GM13977 (cell line): ENCODE results near the gene SYT17.

Experiments used
- DNase-seq: peaks from one replicate; pipeline ENCODE4 v3.0.0; 2012; ENCODE audit warnings: low spot score
- CTCF ChIP-seq: IDR thresholded peaks from 2 replicates; pipeline ENCODE4 v1.5.1; 2012; ENCODE audit warnings: mild to moderate bottlenecking, control low read depth; ENCODE audit not compliant: insufficient read depth; ENCODE audit errors: extremely low read depth, missing control alignments
- in situ Hi-C: fragments of 300-500 bp; cut with MboI; formaldehyde crosslinking; loops from one replicate; pipeline ENCODE4 v1.12.0; 2022; ENCODE audit warnings: low sequenced_read_pairs, low pct_unique_long_range_greater_than_20kb, mixed read lengths, inconsistent platforms; ENCODE audit not compliant: unreplicated experiment

Gene SYT17

GRCh38 chr16:19219836-19220235 is 51.8 kb downstream of the SYT17 start:
- no peak for TF ChIP-seq CTCF
- in situ Hi-C loops: no loop called here
- no peak for DNase-seq

- TF ChIP-seq CTCF: peak; percentile 55
- in situ Hi-C loops: no loop called here
- no peak for DNase-seq
Measured at GRCh38 chr16:19223235-19224170, 55.5 kb downstream of the SYT17 start.

GRCh38 chr16:19225651-19226050 is 57.6 kb downstream of the SYT17 start:
- TF ChIP-seq CTCF: no peak
- in situ Hi-C loops: no loop called here
- DNase-seq: no peak

GRCh38 chr16:19227643-19228042 is 59.6 kb downstream of the SYT17 start:
- DNase-seq: no peak
- TF ChIP-seq CTCF: no peak
- in situ Hi-C loops: no loop called here

- no peak for TF ChIP-seq CTCF
- in situ Hi-C loops: no loop called here
Measured at GRCh38 chr16:19228052-19228451, 60.0 kb downstream of the SYT17 start.

GRCh38 chr16:19228575-19228974 is 60.5 kb downstream of the SYT17 start:
- in situ Hi-C loops: no loop called here
- no peak for DNase-seq
- TF ChIP-seq CTCF: no peak

More at GRCh38 chr16:19228052-19228451, 60.0 kb downstream of the SYT17 start:
- DNase-seq: no peak
